CD8-positive, alpha-beta memory T cell (primary cell): ENCODE measurements around the gene ANKDD1A. TPM values are rescaled to one million over a fixed set of nuclear protein-coding genes. Genes with fewer than 3 reads are reported as not detected.

Experiments used
- CTCF ChIA-PET: fragments of 350-600 bp; sonication (Branson Sonifier 250); formaldehyde crosslinking; loops from one replicate; lab custom pipeline; 2021; ENCODE audit warnings: antibody characterized with exemption; lab: Charles Lee
- POLR2A ChIA-PET: fragments of 350-600 bp; sonication (Branson Sonifier 250); formaldehyde crosslinking; loops from one replicate; lab custom pipeline; 2021; ENCODE audit warnings: antibody characterized with exemption; lab: Charles Lee
- DNase-seq, 5 donors: peaks; one replicate each; pipeline versions ENCODE4 v3.0.0 to v3.0.0-alpha.2; 2020 to 2022; ENCODE audit warnings: mixed read lengths in 1 of 5
- H3K27ac ChIP-seq: one replicate; pipeline ENCODE4 v1.7.0; 2013; ENCODE audit warnings: low read depth, mild to moderate bottlenecking, low read length, moderate library complexity
- H3K27me3 ChIP-seq: 2 replicates; pipeline ENCODE4 v1.7.0; 2013; ENCODE audit warnings: low read length, mild to moderate bottlenecking; ENCODE audit not compliant: insufficient read depth, poor library complexity, severe bottlenecking
- H3K36me3 ChIP-seq: 2 replicates; pipeline ENCODE4 v1.7.0; 2013; ENCODE audit warnings: mild to moderate bottlenecking, low read length, moderate library complexity; ENCODE audit not compliant: insufficient read depth
- H3K4me1 ChIP-seq: 2 replicates; pipeline ENCODE4 v1.7.0; 2013; ENCODE audit warnings: mild to moderate bottlenecking, low read length, moderate library complexity; ENCODE audit not compliant: insufficient read depth
- H3K4me3 ChIP-seq: 2 replicates; pipeline ENCODE4 v1.7.0; 2013; ENCODE audit warnings: mild to moderate bottlenecking, low read length
- H3K9me3 ChIP-seq: 2 replicates; pipeline ENCODE4 v1.7.0; 2013; ENCODE audit warnings: mild to moderate bottlenecking, low read length
- H3K27ac Mint-ChIP-seq, 8 donors: one replicate each; pipeline ENCODE4 v1.8.0; 2020 to 2021; ENCODE audit warnings: mixed read lengths in 8 of 8, mild to moderate bottlenecking in 6 of 8, inconsistent platforms in 3 of 8, moderate library complexity in 3 of 8
- H3K27me3 Mint-ChIP-seq, 2 donors: one replicate each; pipeline ENCODE4 v1.8.0; 2020 to 2021; ENCODE audit warnings: mixed read lengths in 2 of 2, mild to moderate bottlenecking in 1 of 2, moderate library complexity in 1 of 2
- H3K36me3 Mint-ChIP-seq, 3 donors: one replicate each; pipeline ENCODE4 v1.8.0; 2020 to 2021; ENCODE audit warnings: mixed read lengths in 3 of 3, inconsistent platforms in 1 of 3, mild to moderate bottlenecking in 1 of 3
- H3K4me1 Mint-ChIP-seq, 3 donors: one replicate each; pipeline ENCODE4 v1.8.0; 2020 to 2021; ENCODE audit warnings: mixed read lengths in 3 of 3, inconsistent platforms in 1 of 3, mild to moderate bottlenecking in 1 of 3
- H3K4me3 Mint-ChIP-seq, 7 donors: one replicate each; pipeline ENCODE4 v1.8.0; 2020 to 2021; ENCODE audit warnings: mixed read lengths in 7 of 7, mild to moderate bottlenecking in 6 of 7, moderate library complexity in 4 of 7, inconsistent platforms in 2 of 7
- H3K9me3 Mint-ChIP-seq, 5 donors: one replicate each; pipeline ENCODE4 v1.8.0; 2020 to 2022; ENCODE audit warnings: mixed read lengths in 5 of 5, mild to moderate bottlenecking in 3 of 5, moderate library complexity in 2 of 5, inconsistent platforms in 1 of 5
- polyA plus RNA-seq: library from polyadenylated mRNA; unstranded; fragments of 300-500 nt; fragmentation: Illumina TruSeq; gene quantifications from one replicate; pipeline ENCODE4 v1.2.3, GENCODE V29; 2021
- total RNA-seq, 2 experiments: library from RNA; stranded (reverse); gene quantifications; one replicate each; pipeline ENCODE4 v1.2.3, GENCODE V29; 2021

ANKDD1A gene
- total and polyA plus RNA-seq, 3 experiments from 2014 or later, result 2.4 to 3.0 (median 3.0) TPM

DNA sequence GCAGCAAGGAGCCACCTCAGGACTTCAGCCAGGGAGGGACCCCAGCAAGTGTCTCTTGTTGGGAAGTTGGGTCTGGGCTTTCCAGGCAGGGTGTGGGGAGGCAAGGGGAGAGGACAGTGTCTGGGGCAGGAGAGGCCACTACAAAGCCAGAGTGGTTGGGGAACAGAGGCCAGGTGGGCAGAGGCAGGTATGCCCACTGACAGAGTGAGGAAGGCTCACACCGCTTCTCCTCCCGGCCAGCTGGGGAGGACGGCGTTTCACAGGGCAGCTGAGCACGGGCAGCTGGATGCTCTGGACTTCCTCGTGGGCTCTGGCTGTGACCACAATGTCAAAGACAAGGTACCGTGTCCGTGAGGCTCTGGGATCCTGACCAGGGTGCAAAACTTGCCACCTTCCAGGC, 15.0 kb downstream of the ANKDD1A start:
- H3K36me3 Mint-ChIP-seq, result peaks cover 3 to 32% (median 5%) of the 10 kb centered on the region in 3 donors
- peaks cover 0 to 2% of the 10 kb centered on the region in 2 donors for H3K27me3 Mint-ChIP-seq
- CTCF ChIA-PET, result no interaction called here
- Histone ChIP-seq H3K36me3 (no peaks in the 10 kb centered on the region), H3K9me3 (no peaks in the 10 kb centered on the region), H3K4me3 (no peak overlapping the region), H3K27me3 (no peaks in the 10 kb centered on the region), H3K27ac (no peak overlapping the region), H3K4me1 (no peaks in the 10 kb centered on the region)
- POLR2A ChIA-PET, result no interaction called here
- peaks cover 0 to 4% (median 0%) of the 10 kb centered on the region in 3 donors for H3K4me1 Mint-ChIP-seq
- H3K27ac Mint-ChIP-seq, result no peak overlapping the region
- no peak overlapping the region for H3K4me3 Mint-ChIP-seq
- no peaks in the 10 kb centered on the region for H3K9me3 Mint-ChIP-seq
- DNase-seq, result no peak

DNA sequence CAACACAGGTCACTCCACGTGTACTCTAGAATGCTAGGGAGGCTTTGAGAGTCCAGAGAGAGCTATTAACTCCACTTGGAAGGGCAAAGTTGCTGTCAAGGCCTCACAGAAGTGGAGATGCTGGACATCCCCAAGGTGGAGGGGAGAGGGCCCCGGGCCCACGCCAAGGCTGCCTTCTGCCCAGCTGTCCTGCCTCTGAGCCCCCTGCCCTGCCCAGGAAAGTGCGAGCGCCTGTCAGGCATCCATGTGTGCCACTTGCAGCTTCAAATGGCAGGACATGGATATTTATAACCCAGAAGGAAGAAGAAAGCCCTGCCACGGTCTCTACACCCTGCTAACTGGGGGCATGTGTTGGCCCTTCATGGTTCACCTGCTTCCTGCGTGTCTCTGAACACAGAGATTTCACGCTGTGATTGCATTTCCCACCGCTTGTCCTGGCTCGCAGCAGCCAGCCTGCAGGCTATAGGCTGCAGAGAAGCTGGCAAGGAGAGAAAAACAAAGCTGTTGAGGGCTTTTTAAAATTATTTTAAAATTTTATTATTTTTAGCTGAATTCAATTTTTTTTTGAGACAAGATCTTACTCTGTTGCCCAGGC, 17.0 kb downstream of the ANKDD1A start:
- H3K9me3 Mint-ChIP-seq, result no peaks in the 10 kb centered on the region

DNA sequence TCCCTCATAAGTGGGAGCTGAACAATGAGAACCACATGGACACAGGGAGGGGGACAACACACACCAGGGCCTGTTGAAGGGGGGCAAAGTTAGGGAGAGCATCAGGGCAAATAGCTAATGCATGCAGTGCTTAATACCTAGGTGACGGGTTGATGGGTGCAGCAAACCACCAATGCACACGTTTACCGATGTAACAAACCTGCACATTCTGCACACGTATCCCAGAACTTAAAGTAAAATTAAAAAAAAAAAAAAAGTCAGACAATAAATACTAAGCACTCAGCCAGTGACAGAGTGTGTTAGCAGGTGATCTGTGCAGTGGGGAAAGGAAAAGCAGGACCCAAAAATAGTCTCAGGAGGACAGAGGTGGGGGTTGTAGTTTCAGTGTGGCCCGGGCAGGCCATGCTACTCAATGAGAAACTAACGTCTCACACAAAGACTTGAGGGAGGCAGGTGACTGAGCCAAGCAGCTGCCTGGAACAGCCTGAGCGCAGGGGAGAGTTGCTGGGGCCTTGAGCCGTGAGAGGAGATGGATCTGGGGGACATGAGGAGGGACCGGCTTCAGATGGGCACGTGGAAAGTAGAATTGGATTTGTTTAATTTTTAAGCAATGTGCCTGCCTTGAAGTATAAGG, 18.4 kb downstream of the ANKDD1A start:
- Histone ChIP-seq H3K36me3 (no peaks in the 10 kb centered on the region), H3K4me3 (no peak overlapping the region), H3K9me3 (no peaks in the 10 kb centered on the region), H3K4me1 (no peaks in the 10 kb centered on the region), H3K27ac (no peak overlapping the region), H3K27me3 (no peaks in the 10 kb centered on the region)
- DNase-seq, result no peak
- peaks cover 0 to 2% of the 10 kb centered on the region in 2 donors for H3K27me3 Mint-ChIP-seq
- H3K9me3 Mint-ChIP-seq, result no peaks in the 10 kb centered on the region
- peaks cover 6 to 44% (median 7%) of the 10 kb centered on the region in 3 donors for H3K36me3 Mint-ChIP-seq
- ChIA-PET POLR2A (no interaction called here), CTCF (no interaction called here)
- H3K4me1 Mint-ChIP-seq, result peaks cover 0 to 4% (median 0%) of the 10 kb centered on the region in 3 donors
- no peak overlapping the region for H3K4me3 Mint-ChIP-seq
- no peak overlapping the region for H3K27ac Mint-ChIP-seq

More for the DNA sequence above, 17.0 kb downstream of the ANKDD1A start:
- H3K36me3 ChIP-seq, result no peaks in the 10 kb centered on the region
- no peaks in the 10 kb centered on the region for H3K27me3 ChIP-seq
- Mint-ChIP-seq H3K36me3 (peaks cover 6 to 36% (median 7%) of the 10 kb centered on the region in 3 donors), H3K27ac (no peak overlapping the region), H3K4me1 (peaks cover 0 to 4% (median 0%) of the 10 kb centered on the region in 3 donors), H3K27me3 (peaks cover 0 to 2% of the 10 kb centered on the region in 2 donors), H3K4me3 (no peak overlapping the region)
- H3K4me1 ChIP-seq, result no peaks in the 10 kb centered on the region
- POLR2A ChIA-PET, result no interaction called here
- DNase-seq, result no peak
- CTCF ChIA-PET, result no interaction called here
- H3K4me3 ChIP-seq, result no peak overlapping the region
- H3K9me3 ChIP-seq, result no peaks in the 10 kb centered on the region
- H3K27ac ChIP-seq, result no peak overlapping the region

DNA sequence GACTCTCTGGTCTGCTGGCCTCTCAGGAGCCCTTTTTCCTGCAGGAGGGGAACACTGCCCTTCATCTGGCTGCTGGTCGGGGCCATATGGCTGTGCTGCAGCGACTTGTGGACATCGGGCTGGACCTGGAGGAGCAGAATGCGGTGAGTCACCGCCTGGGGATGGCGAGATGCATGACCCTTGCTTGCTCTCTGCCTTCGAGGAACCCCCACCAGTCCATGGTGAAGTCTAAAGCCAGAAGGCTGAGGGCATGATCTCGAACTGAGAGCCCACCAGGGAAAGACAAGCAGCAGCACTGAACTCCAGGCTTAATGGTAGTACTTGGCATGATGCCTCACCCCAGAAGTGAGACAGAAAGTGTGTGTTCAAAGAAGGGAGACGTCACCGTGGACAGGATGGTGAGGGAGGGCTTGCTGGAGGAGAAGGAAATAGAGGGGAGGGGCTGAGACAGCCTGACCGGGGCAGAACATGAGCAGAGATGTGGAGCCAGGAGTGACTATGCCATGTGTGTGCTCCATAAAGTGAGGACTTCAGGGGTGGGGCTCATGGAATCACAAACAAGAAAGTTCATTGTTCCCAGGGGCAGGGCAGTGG, 19.2 kb downstream of the ANKDD1A start:
- POLR2A ChIA-PET, result no interaction called here
- no peak for DNase-seq

DNA sequence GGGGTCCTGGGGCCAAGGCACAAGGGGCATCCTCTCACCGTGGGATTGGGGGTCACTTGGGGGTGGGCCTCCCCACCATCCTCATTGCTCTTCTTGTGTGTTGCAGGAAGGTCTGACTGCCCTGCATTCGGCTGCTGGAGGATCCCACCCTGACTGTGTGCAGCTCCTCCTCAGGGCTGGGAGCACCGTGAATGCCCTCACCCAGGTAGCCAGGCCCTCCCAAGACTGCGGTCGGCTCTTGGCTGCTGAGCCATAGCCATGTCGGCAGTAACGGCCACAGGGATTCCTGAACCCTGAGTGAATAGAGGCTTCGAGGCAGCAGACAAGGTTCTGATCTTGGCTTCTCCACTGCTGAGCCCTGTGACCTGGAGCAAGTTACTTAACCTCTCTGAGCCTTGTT, 19.7 kb downstream of the ANKDD1A start:
- no peak overlapping the region for H3K27ac Mint-ChIP-seq
- peaks cover 6 to 37% (median 7%) of the 10 kb centered on the region in 3 donors for H3K36me3 Mint-ChIP-seq
- H3K27me3 ChIP-seq, result no peaks in the 10 kb centered on the region
- H3K4me3 Mint-ChIP-seq, result no peak overlapping the region
- no peaks in the 10 kb centered on the region for H3K9me3 Mint-ChIP-seq
- no peak overlapping the region for H3K4me3 ChIP-seq
- CTCF ChIA-PET, result no interaction called here
- H3K4me1 ChIP-seq, result no peaks in the 10 kb centered on the region
- H3K27me3 Mint-ChIP-seq, result peaks cover 0 to 2% of the 10 kb centered on the region in 2 donors
- H3K27ac ChIP-seq, result no peak overlapping the region
- peaks cover 0 to 4% (median 0%) of the 10 kb centered on the region in 3 donors for H3K4me1 Mint-ChIP-seq
- no peak for DNase-seq
- H3K36me3 ChIP-seq, result no peaks in the 10 kb centered on the region
- no peaks in the 10 kb centered on the region for H3K9me3 ChIP-seq
- POLR2A ChIA-PET, result no interaction called here

More for the DNA sequence above, 19.2 kb downstream of the ANKDD1A start:
- Mint-ChIP-seq H3K4me3 (no peak overlapping the region), H3K27me3 (peaks cover 0 to 2% of the 10 kb centered on the region in 2 donors), H3K4me1 (peaks cover 0 to 4% (median 0%) of the 10 kb centered on the region in 3 donors), H3K36me3 (peaks cover 6 to 42% (median 7%) of the 10 kb centered on the region in 3 donors), H3K27ac (no peak overlapping the region), H3K9me3 (no peaks in the 10 kb centered on the region)
- Histone ChIP-seq H3K27me3 (no peaks in the 10 kb centered on the region), H3K36me3 (no peaks in the 10 kb centered on the region), H3K4me1 (no peaks in the 10 kb centered on the region), H3K4me3 (no peak overlapping the region), H3K27ac (no peak overlapping the region), H3K9me3 (no peaks in the 10 kb centered on the region)
- CTCF ChIA-PET, result no interaction called here

DNA sequence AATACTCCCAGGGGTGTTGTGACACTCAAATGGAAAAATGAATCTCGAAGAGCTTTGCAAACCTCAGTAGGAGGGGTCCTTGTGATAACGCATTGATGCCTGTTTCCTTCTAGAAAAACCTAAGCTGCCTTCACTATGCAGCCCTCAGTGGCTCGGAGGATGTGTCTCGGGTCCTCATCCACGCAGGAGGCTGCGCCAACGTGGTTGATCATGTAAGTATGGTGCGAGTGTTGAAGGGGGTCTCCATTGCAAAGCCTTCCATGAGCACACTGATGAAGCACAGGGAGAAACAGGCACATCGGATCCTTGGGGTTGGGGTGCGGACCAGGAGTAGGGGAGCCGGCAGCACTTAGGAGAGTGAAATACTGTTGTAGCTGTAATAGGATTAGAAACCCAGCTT, 22.3 kb downstream of the ANKDD1A start:
- no peaks in the 10 kb centered on the region for H3K4me1 Mint-ChIP-seq
- POLR2A ChIA-PET, result interaction anchor here (0.6 kb wide), 1 partner anchor 847 kb away, joined by 3 read pairs; no protein-coding TSS in a partner anchor
- peaks cover 5 to 28% (median 6%) of the 10 kb centered on the region in 3 donors for H3K36me3 Mint-ChIP-seq
- Histone ChIP-seq H3K4me3 (no peak overlapping the region), H3K4me1 (no peaks in the 10 kb centered on the region), H3K27me3 (no peaks in the 10 kb centered on the region), H3K36me3 (no peaks in the 10 kb centered on the region), H3K9me3 (no peaks in the 10 kb centered on the region), H3K27ac (no peak overlapping the region)
- CTCF ChIA-PET, result no interaction called here
- peaks cover 0 to 2% of the 10 kb centered on the region in 2 donors for H3K27me3 Mint-ChIP-seq
- no peaks in the 10 kb centered on the region for H3K9me3 Mint-ChIP-seq
- H3K4me3 Mint-ChIP-seq, result no peak overlapping the region
- no peak for DNase-seq
- H3K27ac Mint-ChIP-seq, result no peak overlapping the region

DNA sequence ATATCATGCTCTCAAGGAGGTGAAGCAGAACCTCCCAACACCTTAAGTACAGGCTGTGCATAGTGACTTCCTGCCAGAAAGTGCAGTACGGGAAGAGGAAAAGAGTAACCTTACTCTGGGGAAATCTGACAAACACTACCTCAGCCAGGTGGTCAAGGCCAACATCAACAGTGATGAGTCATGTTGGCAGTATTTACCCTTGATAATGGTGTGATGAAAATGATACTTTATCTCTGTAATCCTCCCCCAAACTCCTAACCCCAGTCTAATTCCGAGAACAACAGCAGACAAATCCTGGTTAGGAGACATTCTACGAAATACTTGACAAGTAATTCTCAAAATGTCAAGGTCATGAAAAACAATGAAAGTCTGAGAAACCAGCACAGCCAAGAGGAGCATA, 26.5 kb downstream of the ANKDD1A start:
- Histone ChIP-seq H3K4me3 (no peak overlapping the region), H3K4me1 (no peaks in the 10 kb centered on the region), H3K27ac (no peak overlapping the region), H3K36me3 (no peaks in the 10 kb centered on the region), H3K9me3 (no peaks in the 10 kb centered on the region), H3K27me3 (no peaks in the 10 kb centered on the region)
- H3K4me1 Mint-ChIP-seq, result no peaks in the 10 kb centered on the region
- no peaks in the 10 kb centered on the region for H3K27me3 Mint-ChIP-seq
- ChIA-PET POLR2A (interaction anchor here (0.7 kb wide), 1 partner anchor 300 kb away, joined by 4 read pairs; no protein-coding TSS in a partner anchor), CTCF (no interaction called here)
- no peak overlapping the region for H3K4me3 Mint-ChIP-seq
- H3K27ac Mint-ChIP-seq, result no peak overlapping the region
- H3K36me3 Mint-ChIP-seq, result peaks cover 0 to 11% (median 0%) of the 10 kb centered on the region in 3 donors
- no peaks in the 10 kb centered on the region for H3K9me3 Mint-ChIP-seq
- DNase-seq, result no peak

DNA sequence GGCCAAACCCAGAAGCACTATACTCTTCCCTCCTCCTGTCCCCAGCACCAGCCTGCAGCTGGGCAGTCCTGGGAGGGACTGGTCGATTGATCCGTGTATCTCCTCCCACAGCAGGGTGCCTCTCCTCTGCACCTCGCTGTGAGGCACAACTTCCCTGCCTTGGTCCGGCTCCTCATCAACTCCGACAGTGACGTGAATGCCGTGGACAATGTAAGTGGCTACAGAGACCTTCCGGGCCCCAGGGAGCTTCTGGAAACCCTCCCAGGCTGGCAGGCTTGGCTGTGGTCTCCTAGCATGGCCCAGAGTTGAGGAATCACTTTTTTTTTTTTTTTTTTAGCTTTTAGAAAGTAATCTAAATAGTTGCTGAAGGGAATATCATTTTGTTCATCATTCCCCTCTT, 30.7 kb downstream of the ANKDD1A start:
- no peaks in the 10 kb centered on the region for H3K4me1 ChIP-seq
- H3K9me3 Mint-ChIP-seq, result no peaks in the 10 kb centered on the region
- ChIA-PET POLR2A (no interaction called here), CTCF (no interaction called here)
- H3K36me3 ChIP-seq, result no peaks in the 10 kb centered on the region
- no peak for DNase-seq
- no peaks in the 10 kb centered on the region for H3K27me3 Mint-ChIP-seq
- no peak overlapping the region for H3K27ac ChIP-seq
- H3K27me3 ChIP-seq, result no peaks in the 10 kb centered on the region
- no peak overlapping the region for H3K4me3 ChIP-seq
- H3K27ac Mint-ChIP-seq, result no peak overlapping the region
- peaks cover 0 to 8% (median 0%) of the 10 kb centered on the region in 3 donors for H3K36me3 Mint-ChIP-seq
- no peaks in the 10 kb centered on the region for H3K9me3 ChIP-seq
- no peak overlapping the region for H3K4me3 Mint-ChIP-seq
- no peaks in the 10 kb centered on the region for H3K4me1 Mint-ChIP-seq
